Stimulated activated CD8-positive, alpha-beta memory T cell treated with anti-CD3 and anti-CD28 coated beads, Interleukin-15, amount 100 ng/mL, for 48 hours (primary cell): ENCODE results near the gene CFAP54.

Experiments
- DNase-seq, 2 donors: peaks; one replicate each; pipeline ENCODE4 v3.0.0-alpha.2; 2020; ENCODE audit warnings: low read depth in 2 of 2

CFAP54 gene

DNA sequence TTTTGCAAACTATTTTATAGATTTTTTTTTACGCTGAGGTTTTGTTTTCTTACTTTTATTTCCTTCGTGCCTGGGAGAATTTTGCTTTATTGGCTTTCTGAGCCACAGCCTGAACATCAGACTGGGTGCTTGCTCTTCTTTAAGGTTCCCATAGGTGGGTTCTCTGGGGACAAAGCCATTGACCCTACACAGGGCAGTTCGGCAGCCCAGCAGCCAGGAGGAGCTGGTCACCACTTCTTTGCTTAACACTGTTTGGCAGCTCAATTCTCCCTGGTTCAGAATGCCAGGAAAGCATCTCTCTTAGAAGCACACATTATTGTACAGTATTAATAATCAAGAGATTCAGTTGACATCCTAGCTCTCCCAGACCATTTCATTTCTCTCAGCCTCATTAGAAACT is 276.9 kb downstream of the CFAP54 start:
- no peak for DNase-seq

DNA sequence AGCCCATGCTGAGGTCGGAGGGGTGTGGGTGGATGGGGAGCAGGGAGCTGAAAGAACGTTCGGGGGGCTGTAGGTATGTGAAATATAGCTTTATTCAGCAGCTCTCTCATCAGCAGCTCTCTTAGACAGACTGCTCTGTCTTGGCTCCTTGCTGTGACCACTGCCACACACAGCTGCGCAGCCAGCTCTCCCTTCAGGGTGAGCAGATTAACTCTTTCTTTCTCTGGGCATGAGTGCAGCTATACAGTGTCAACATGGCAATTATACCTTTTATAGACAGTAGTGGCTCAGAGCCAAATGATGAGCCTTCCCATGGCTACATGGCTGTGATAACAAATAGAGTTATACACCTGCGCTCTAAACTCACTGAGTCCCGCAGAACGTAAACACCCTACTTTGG is 280.0 kb downstream of the CFAP54 start:
- DNase-seq = no peak

GRCh38 chr12:96770219-96771102 is 281.1 kb downstream of the CFAP54 start:
- no peak for DNase-seq

GRCh38 chr12:96773031-96773430 is 283.7 kb downstream of the CFAP54 start:
- DNase-seq = no peak

DNA sequence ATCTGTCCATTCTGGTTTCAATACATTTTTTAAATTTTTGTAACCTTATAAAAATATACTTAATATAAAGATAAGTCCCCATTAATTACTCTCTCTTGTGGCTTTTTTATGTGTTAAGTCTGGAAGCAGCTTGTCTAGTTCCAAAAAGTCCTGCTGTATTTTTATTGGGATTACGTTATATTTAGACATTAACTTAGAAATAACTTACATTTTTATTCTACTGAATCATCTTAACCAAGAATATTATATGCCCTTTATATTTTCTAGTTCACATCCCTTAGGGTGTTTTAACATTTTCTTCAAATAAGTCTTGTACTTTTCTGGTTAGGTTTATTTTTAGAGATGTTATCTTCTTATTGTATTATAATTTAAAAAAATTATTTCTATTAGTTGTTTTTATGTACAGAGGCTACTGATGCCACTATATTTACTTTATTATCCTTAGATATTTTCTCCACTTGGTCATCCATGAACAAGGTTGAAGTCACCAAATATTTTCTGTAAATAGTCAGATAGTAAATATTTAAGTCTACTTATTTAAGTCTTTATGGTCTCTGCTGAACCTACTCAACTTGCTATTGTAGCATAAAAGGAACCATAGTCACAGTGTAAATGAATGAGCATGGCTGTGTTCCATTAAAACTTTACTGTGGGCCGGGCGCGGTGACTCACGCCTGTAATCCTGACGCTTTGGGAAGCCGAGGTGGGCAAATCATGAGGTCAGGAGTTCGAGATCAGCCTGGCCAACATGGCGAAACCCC is 285.3 kb downstream of the CFAP54 start:
- no peak for DNase-seq

GRCh38 chr12:96776908-96777307 is 287.5 kb downstream of the CFAP54 start:
- DNase-seq = no peak

GRCh38 chr12:96780330-96780729 is 291.0 kb downstream of the CFAP54 start:
- DNase-seq = no peak

- no peak for DNase-seq
These were observed 297.4 kb downstream of the CFAP54 start for GRCh38 chr12:96786791-96787190.

- DNase-seq = no peak
These were observed 314.6 kb downstream of the CFAP54 start for GRCh38 chr12:96803969-96804368.

DNA sequence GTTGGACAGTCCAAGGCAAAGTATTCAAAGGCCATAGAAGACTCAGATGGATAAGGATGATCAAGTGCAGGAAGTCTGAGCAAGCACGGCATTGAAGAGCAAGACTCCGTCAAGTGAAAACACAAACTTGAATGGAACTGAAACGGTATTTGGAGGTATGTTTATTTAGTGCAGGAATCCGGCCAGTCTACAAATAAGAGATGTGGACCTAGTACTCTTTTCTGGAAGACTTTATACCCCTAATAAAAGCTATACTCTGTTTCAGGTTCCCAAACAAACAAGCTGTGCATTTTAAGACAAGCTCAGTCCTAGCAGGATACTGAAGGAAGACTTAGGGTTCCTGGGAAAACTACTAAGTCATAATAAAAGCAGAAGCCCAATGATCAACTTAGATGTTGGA is 316.9 kb downstream of the CFAP54 start:
- no peak for DNase-seq

DNA sequence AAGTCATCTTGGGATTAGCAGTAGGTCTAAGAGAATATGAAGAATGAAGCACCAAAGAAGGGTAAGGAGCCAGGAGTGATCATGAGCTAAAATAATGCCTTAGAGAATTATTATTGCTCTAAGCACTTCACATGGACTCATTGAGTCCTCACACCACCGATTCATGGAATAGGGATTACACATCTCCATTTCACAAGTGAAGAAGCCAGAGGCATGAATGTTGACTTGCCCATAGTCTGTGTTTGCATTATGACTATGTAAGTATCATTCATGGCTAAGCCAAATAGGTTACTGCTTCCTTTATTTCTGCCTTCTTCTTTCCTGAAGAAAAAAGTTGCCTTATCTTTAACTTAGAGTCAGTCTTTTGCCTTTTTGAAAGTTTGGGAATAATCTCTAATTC is 318.4 kb downstream of the CFAP54 start:
- DNase-seq = no peak

- DNase-seq = no peak
These were observed 319.2 kb downstream of the CFAP54 start for GRCh38 chr12:96808587-96808986.

GRCh38 chr12:96809522-96809921 is 320.1 kb downstream of the CFAP54 start:
- DNase-seq = no peak

DNA sequence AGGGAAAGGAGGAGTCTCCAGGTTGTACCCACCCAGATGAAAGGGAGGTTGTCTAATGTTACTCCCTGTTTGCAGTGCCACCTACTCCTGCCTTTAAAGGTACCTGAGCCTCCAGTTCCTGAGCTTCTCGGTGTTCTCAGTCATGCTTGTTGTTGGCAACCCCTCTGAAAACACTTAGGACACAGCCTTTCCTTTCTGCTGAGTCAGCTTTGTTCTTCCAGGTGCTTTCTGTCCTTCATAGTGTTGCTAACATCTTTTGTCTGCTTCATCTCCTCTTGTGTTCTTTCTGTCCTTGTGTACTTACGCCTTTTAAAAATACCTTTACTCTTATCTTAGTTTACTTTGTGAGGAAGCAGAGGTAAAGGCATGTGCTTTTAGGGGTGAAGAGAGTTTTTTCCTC is 320.7 kb downstream of the CFAP54 start:
- no peak for DNase-seq

- DNase-seq = no peak
These were observed 321.1 kb downstream of the CFAP54 start for GRCh38 chr12:96810477-96810876.

GRCh38 chr12:96811083-96811482 is 321.7 kb downstream of the CFAP54 start:
- DNase-seq = no peak

- no peak for DNase-seq
These were observed 322.8 kb downstream of the CFAP54 start for GRCh38 chr12:96812153-96812552.

- no peak for DNase-seq
These were observed 324.8 kb downstream of the CFAP54 start for GRCh38 chr12:96814200-96814599.

DNA sequence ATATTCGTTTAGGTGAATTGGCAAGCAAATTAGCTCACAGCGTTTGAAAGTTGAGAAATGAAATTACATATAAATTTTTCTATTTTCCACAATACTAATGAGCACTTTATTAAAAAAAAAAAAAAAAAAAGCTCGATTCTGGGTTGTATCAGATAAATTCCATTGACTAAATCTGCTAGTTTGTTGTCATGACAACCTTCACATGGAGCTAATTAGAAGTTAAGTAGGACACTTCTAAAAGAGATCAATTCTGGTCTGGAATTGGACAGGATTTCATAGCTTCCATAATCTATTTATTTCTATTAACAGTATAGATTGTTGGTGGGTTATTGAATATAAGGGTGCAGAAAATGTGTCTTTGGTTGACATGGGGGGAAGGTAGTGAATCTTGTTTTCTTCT is 332.2 kb downstream of the CFAP54 start:
- DNase-seq = no peak

- DNase-seq = no peak
These were observed 333.3 kb downstream of the CFAP54 start for GRCh38 chr12:96822641-96823040.

DNA sequence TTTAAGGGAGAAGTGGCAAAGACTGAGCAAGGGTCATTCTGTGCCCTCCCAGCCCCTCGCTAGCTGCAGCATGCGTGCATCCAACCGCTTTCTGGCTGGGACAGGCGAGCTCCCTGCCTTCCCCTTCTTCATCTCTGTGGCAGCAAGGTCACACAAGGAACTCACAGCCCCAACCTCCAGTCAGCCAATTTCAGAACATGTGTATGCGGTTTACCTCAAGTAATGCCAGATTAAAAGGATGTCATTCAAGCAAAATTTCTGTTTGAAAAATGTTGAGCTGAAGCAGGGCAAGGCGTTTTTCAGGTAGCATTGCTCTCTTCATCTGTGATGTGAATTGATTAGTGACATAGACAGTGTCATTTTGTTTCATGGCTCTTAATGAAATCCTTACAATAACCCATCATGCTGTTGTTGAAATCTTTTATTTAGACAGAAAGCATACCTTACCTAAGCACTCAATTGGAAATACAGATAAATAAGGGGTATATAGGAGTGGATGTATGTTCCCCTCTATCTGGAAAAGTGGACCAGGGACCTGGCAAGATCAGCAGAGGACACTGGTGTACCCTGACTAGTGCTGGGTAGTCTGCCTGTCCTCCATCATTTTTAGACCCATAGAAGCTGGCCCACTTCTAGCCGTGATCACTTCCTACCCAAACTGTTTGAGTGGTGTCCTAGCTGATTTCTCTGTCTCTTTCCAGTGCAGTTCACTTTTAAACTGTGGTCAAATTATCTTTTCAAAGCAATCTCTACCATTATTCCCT is 334.9 kb downstream of the CFAP54 start:
- no peak for DNase-seq

DNA sequence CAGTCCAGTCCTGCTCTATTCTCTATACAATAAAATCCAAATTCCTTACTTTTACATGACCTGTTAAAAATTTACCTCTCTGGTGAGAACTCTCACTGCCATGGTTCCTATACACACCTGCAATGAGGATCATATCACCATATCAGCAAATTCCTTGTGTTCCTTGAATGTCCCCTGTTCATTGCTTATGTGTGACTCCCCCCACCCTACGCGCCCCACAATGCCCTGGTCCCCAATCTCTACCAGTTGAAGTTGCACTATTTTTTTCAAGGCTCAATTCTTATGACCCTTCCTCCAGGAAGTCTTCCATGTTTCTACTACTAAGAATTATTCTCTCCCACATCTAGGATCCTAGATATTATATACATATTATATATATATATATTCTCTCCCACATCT is 335.5 kb downstream of the CFAP54 start:
- DNase-seq = no peak
